COLO668 (cell line): ENCODE measurements around the gene SMG1.
"Not testable (repeated sequence)": the region's sequence is repeated elsewhere in the genome, so short reads cannot be mapped to it uniquely, and the experiment has no call there.

ENCODE experiments used
- DNase-seq: peaks from one replicate; lab custom pipeline; 2025; ENCODE audit not compliant: unreplicated experiment; lab: John Stamatoyannopoulos, UW

Gene SMG1

DNA sequence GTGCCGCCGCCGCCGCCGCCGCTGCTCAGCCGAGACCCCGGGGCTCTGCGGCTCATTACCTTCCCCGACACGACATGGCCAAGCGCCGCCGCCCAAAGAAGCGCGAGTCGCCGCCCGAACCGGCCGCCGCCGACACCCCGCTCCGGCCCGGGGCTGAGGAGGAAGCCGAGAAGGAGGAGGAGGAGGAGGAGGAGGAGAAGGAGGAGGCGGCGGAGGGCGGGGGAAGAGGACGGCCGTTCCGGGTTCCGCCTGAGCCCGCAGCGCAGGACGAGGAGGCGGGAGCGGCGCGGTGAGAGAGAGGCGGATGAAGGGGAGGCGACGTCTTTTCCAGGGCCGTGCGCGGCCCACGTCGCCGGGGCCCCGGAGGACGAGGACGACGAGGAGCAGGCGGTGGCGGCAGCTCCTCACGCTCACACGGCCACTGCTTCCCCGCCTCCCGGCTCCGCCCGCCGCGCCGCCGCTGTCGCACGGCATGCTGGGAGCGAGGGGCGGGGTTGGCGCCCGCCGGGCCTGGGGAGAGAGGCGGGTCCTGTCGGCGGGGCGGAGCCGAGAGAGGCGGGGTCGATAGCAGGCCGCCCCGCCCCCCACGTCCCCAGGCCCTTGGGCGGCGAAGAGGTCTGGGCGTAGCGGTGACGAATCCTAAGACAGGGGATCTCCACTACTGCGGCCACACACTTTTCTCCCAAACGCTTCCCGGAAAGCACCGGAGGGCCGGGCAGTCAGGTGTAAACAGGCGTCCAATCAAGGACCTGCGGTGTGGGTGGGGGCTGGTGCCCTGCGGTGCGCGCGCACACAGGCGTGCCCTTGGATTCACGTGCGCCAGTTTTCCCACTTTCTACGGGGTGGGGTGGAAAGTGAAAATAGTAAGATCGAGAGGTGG lies at the start of gene SMG1:
Gene SMG1 (minus strand): TSS at position 423 of the 880 bp plus-strand sequence. CDS start 367 bp downstream, at position 56.
- DNase-seq = peak; percentile 99

DNA sequence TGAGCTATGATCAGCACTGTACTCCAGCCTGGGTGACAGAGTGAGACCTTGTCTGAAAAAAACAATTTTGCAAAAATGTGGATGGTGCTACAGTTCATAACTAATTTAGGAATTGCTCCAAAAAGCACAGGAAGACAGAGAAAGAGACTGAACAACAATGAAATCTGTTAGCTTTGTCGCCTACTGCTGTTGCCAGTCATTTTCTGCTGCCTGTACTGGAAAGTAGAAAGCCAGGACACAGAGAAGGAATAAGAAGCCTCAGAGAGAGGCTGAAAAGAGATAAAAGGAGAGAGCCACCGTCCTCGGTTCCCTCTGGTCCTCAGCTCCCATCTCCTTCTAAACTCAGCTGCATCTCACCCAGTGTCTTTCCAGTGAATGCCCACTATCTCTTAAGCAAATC lies 48.9 kb upstream of the SMG1 start:
- no peak for DNase-seq

DNA sequence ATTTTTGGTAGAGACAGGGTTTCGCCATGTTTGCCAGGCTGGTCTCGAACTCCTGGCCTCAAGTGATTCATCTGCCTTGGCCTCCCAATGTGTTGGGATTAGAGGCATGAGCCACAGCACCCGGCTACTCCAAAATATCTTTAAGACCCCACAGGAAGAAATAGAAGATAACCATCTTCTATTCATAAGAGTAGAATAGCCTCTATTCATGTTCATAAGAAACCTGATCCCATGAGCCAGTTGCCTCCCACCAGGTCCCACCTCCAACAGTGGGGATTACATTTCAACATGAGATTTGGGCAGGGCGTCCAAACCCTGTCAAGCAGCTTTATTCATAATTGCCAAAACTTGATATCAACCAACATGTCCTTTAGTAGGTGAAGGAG lies 43.6 kb upstream of the SMG1 start:
- no peak for DNase-seq

DNA sequence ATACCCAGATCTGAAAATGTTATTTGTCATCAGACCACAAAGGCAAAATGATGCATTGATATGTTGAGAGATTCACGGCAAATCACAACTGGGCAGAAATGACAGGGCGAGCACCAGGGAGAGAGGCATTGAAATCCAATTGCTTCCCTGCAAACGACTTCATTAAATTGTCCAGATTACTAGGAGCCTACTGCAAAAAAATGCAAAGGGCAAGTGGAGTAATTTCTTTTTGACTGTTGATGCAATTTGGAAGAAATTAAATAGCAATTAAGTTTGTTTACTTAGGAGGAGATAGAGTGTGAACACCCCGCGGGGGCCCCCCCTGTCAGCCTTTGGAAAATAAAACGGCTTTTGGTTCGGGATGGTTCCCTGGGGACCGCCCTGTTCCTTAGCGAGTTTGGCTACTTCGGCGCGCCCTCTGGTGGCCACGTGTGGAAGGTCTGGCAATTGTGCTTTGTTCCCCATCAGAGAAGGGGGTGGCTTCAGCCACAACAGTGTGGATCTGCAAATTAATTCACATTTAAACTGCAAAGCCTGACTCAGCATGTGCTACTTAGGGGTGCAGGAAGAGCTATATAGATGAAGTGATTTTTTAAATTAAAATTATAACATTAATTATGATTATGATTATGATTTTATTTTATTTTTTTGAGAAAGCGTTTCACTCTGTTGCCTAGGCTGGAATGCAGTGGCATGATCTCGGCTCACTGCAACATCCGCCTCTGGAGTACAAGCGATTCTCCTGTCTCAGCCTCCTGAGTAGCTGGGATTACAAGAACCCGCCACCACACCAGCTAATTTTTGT lies 43.0 kb upstream of the SMG1 start:
- peak; percentile 78 for DNase-seq

DNA sequence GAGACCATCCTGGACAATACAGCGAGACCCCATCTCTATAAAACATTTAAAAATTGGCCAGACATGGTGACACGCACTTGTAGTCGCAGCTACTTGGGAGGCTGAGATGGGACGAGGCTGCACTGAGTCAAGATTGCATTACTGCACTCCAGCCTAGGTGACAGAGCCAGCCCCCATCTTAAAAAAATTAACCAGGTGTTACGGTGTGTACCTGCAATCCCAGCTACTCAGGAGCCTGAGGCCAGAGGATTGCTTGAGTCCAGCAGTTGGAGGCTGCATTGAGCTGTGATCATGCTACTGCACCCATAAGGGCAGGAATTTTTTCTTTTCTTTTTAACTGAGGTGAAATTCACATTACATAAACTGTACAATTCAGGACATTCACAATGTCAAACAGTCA lies 40.6 kb upstream of the SMG1 start:
- DNase-seq = no peak

DNA sequence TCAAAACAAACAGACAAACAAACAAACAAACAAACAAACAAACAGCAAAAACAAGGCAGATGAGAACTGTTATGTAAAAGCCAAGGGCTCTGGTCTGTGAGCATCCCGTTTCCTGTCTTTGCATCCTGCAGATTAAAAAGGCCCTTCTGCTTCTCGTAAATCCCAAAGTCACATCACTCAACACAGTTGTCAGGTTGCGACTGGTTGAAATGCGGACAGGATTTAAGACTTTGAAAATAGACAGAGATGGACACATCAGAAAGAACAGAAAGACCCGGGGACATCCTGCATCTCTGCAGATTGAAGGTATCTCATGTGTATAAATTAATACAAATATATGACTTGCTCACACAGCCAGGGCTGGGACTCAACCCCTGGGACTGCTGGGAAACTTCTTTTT lies 39.3 kb upstream of the SMG1 start:
- DNase-seq = no peak

DNA sequence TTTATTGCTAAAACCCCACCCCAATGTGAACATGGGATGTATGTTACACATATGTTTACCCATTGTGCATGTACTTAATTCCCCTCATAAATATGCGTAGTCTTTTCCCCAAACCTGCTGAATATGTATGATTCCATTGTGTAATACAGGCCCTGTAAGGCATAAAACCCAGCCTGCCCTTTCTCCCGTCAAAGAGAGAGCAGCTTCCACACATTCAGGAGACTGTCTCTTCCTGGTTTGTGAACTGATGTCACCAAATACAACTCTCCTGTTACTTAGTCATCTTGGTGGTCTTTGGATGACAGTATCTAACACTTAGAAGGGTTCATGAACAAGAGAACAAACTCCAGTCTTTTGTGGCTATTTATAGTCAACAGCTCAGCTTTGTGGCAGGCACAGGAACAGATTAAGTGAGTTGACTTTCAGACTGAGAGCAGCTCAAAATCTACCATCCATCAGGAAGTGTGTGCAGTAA lies 32.9 kb upstream of the SMG1 start:
- DNase-seq = no peak

DNA sequence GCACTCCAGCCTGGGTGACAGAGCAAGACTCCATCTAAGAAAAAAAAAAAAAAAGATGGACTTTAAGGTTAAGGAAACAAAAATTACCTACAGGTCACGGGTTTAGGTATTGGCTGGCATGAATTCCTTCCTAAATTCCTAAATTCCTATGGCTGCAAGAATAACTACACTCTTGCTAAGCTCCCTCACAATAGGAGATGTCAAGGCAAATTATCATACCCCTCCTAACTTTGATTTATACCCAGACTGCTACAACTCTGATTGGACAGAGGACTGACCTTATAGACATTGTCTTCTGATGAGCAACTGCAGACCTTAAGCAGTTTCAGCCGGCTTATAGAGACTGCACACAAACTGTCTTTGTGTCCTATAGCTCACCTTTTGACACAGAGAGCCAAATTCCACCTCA lies 32.4 kb upstream of the SMG1 start:
- DNase-seq = no peak

DNA sequence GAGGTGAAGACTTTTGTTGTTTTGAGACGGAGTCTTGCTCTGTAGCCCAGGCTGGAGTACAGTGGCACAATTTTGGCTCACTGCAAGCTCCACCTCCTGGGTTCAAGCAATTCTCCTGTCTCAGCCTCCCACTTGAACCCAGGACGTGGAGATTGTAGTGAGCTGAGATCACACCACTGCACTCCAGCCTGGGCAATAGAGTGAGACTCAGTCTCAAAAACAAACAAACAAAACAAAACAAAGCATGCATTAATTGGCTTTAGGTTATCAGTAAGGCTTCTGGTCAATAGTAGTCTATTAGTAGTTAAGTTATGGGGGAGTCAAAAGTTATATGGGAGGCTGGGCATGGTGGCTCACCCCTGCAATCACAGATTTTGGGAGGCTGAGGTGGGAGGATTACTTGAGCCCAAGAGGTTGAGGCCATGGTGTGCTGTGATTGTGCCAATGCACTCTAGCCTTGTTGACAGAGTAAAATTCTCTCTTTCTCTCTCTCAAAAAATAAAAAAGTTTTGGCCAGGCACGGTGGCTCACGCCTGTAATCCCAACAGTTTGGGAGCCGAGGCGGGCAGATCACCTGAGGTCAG lies 30.5 kb upstream of the SMG1 start:
- DNase-seq = not testable (repeated sequence)

DNA sequence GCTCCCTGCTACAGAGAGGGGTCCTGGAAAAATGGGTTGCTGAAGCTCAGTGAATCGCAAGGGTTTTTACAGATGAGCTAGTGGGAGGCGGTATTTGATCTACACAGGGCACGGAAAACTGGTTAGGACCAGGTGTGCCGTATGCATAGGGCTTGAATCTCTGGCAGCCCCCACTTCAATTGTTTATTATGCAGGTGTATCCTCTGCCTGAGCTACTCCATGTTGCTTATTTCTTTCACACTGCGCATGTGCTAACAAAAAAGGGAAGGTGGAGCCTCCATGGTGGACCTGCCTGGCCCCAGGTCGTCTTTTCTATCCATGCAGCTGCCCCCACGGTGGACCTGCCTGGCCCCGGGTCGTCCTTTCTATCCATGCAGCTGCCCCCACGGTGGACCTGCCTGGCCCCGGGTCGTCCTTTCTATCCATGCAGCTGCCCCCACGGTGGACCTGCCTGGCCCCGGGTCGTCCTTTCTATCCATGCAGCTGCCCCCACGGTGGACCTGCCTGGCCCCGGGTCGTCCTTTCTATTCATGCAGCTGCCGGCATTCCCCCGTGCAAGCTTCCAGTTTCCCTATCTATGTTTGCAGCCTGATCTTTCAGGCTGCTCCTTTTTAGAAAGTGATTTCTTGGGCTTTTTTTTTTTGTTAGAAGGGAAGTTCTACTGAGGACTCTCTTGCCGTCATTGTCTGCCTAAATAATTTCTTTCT lies 29.8 kb upstream of the SMG1 start:
- DNase-seq = peak; percentile 32

DNA sequence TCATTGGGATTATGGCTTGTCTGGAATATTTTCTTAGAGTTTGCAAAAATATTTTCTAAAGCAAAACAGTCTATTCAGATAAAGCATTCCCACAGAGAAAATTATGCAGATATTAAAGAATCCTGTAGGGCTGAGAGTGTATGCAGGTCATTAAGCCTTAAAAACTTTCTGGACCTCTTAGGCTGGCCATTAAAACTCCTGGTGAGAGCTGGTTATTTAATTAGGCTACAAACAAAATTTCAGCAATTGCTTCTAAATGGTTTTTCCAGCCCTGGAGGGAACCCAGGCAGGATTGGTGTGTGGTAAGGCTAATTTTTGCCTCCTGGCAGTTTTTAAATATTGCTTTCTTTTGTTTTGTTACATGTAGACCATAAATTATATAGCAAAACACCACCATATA lies 27.3 kb upstream of the SMG1 start:
- no peak for DNase-seq

DNA sequence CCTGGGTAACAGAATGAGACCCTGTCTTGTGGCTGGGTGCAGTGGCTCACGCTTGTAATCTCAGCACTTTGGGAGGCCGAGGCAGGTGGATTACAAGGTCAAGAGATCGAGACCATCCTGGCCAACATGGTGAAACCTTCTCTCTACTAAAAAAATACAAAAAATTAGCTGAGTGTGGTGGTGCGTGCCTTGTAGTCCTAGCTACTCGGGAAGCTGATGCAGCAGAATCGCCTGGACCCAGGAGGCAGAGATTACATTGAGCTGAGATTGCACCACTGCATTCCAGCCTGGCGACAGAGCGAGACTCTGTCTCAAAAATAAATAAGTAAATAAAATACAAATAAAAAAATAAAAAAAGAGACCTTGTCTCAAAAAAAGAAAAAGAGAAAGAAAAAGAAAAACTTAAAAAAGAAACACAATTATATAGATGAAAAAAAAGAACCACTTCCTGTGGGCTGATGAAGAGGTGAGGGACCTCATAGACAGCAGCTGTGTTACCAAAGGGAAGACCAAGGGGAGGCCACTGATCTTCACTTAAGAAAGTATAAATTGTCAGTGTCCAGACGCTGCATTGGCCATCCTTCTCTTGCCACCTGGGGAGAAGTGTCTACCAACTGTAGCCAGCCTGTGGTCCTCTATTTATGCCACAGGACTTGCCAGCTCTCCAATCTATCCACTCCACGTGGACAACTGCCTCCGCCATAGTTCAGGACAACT lies 24.4 kb upstream of the SMG1 start:
- DNase-seq = no peak

DNA sequence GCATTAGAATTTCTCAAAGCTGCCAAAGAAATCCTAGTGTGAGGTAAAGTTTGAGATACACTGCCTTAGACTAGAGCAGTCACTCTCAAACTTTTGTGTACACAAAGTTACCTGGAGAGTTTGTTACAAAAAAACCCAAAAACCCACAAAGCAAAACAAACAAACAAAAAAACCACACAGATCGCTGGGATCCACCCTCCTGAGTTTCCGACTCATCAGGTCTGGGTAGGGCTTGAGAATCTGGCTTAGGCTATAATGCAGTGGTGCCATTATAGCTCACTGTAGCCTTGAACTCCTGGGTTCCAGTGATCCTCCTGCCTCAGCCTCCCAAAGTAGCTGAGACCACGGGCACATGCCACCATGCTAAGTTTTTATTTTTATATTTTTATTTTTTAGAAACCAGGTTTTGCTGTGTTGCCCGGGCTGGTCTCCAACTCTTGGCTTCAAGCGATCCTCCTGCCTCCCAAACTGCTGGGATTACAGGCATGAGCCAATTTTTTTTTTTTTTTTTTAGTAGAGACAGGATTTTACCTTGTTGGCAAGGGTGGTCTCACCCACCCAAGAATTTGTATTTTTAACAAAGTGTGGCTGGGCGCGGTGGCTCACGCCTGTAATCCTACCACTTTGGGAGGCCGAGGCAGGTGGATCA lies 22.3 kb upstream of the SMG1 start:
- DNase-seq = no peak

DNA sequence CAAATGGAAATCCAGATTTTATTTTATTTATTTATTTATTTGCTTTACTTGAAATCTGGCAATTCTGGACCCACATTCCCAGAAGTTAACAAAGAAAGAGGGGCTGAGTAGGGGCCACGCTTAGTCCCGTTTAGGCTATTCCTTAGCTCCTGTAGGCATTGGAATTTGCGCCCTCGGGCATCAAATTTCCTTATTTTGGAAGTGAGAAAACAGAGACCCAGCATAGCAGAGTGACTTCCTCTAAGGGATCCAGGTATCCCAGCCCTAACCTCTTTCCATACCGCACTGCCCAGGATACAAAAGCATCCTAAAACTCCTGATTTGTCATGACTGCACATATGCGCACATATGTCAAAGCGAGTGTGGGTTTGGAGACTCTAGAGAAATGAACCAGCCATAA lies 19.0 kb upstream of the SMG1 start:
- DNase-seq = no peak

DNA sequence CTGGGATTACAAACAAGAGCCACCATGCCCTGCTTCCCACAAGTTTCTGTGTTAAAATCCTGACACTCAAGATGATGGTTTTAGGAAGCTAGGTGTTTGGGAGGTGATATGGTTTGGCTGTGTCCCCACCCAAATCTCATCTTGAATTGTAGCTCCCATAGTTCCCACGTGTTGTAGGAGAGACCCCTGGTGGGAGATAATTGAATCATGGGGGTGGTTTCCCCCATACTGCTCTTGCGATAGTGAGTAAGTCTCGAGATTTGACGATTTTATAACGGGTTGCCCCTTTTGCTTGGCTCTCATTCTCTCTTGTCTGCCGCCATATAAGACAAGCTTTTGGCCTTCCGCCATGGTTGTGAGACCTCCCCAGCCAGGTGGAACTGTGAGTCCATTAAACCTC lies 17.2 kb upstream of the SMG1 start:
- no peak for DNase-seq

DNA sequence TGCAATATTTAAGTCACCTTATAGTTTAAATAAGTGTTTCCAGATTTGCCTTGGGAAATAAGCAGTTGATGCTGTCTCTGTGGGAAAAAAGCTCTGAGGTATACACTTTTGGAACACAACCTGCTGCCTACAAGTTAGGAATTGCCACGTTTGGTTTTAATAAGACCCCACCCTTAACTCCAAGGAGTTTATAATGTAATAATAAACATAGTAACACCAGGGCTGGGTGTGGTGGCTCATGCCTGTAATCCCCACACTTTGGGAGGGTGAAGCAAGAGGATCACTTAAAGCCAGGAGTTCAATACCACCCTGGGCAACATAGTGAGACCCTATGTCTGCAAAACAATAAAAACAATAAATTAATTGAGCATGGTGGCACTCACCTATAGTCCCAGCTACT lies 15.9 kb upstream of the SMG1 start:
- no peak for DNase-seq

DNA sequence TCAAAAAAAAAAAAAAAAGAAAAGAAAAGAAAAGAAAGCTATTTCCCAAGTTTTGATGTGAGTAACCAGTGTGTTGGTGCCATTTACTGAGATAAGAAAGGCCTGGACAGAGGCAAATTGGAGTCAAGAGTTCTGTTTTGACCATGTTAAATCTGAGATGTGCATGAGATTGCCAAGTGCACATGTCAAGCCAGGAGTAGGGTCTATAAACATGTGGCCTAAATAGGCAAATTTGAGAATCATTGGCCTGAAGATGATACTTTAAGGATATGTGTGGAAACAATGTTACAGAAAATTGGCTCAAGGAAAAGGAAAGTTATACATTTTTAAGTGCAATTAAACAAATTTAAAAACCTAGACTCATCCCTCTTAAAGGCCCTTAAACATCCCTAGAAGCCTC lies 15.3 kb upstream of the SMG1 start:
- no peak for DNase-seq

DNA sequence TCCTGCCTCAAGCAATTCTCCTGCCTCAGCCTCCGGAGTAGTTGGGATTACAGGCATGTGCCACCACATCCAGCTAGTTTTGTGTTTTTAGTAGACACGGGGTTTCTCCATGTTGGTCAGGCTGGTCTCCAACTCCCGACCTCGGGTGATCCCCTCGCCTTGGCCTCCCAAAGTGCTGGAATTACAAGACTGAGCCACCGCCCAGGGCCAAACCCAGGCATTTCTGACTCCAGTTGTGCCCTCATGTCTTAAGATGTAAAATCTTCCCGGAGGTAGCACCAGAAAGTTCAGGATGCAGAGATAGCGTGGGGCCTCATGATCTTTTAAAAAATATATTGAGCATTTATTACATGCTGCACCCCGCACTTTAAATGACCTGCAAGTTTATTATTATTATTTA lies 12.8 kb upstream of the SMG1 start:
- DNase-seq = no peak

DNA sequence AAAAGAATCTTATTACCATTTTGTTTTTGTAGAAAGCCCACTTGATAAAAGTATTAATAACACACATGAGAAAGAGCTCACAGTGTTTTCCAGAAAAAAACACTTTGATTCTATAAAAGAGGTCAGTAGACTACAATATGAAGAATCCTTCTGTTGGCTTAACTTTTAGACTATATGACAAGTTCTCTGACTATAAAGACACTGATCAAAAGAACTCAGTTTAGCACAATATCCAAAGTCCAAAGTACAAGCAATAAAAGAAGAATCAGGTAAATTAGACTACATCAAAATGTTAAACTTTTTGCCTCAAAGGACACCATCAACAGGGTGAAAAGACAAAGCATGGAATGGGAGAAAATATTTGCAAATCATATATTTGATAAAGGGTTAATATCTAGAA lies 11.2 kb upstream of the SMG1 start:
- no peak for DNase-seq

DNA sequence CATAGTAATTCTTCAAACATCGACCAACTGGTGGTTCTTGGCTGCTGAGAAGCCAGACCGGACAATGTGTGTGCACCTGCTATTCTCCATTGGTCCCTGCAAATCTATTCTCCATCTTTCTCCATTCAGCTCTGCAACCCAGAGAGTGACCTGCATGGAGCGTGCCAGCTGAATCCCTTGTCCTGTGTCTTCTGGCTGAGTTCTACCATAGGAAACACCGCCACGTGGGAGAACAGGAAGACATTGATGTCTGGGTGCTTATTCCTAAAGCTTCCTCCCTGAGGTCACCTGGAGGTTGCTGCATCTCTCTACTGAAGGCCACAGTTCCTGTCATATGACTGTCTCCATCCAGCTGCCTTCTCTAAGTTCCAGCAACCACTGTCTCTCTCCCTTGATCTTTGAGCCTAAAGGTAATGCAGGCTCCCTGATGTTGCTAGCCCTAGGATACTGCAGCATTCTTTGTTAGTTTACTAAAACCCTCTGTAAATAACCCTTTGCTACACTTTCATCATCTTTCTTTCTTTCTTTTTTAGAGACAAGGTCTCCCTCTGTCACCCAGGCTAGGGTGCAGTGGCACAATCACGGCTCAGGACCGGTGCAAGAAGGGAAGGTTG lies 10.6 kb upstream of the SMG1 start:
- no peak for DNase-seq
